ENCODE results near the gene SMIM28. TPM values are rescaled to one million over a fixed set of nuclear protein-coding genes. Genes with fewer than 3 reads are reported as not detected.
"Not testable (repeated sequence)": the region's sequence is repeated elsewhere in the genome, so short reads cannot be mapped to it uniquely, and the experiment has no call there.

SMIM28 gene
- not detected for polyA plus RNA-seq (ENCODE audit: insufficient read length)

DNA sequence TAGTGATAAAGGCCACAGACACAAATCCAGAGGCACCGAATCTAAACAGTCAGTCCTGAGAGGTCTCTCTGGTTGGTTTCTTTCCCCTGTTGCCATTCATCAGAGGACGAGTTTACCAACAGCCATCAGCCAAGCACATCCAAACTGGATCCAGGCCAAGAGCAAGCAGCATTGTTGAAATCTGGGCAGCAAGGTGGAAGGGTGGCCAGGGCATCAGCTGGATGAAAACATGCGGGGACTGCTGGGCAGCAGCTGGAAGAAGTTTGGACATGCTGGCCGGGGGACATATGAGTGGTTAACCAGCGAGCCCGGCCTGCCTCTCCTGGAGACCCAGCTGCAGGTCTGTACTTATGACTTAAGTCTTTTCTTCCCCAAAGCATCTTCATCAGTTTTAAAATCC, at the start of gene SMIM28:
Gene SMIM28, plus strand, starts transcription at position 62 of the 400 bp plus-strand sequence. Its CDS starts 168 bp downstream, at position 230.
- no peak for DNase-seq

DNA sequence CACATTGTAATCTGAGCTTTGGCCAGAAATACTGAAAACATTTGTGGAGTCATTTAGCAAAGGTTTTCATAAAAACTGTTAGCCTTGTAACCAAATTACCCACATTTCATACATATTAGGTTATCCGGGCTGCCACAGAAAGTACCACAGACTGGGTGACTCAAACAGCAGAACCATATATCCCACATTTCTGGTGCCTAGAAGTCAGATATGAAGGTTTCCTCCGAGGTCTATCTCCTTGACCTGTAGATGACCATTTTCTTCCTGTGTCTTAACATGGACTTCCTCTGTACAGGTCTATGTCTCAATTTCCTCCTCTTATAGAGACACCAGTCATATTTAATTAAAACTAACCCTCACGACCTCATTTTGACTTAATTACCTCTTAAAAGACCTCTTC, 49.5 kb upstream of the SMIM28 start:
- no peak for DNase-seq

DNA sequence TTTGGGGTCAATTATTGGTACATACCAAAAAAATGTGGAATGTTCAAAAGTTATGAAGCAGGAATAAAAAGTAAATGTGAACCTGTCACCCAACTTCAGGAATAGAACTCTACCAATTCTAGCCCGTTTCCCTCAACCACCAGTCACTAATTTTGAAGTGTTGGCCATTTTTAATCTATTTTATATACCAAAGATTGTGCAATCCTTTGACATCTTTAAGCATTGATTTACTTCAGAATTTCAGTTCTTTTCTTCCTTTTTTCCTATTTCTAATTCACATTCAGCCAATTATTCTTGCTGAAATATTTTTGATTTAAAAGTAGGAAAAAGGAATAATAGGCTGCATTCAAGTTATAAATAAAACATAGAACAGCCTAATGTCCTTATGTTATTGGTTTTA, 46.9 kb upstream of the SMIM28 start:
- no peak for DNase-seq

- DNase-seq, result no peak
Measured at GRCh38 chr6:138331444-138331843, 46.3 kb upstream of the SMIM28 start.

GRCh38 chr6:138331984-138332383, 45.7 kb upstream of the SMIM28 start:
- DNase-seq, result no peak

DNA sequence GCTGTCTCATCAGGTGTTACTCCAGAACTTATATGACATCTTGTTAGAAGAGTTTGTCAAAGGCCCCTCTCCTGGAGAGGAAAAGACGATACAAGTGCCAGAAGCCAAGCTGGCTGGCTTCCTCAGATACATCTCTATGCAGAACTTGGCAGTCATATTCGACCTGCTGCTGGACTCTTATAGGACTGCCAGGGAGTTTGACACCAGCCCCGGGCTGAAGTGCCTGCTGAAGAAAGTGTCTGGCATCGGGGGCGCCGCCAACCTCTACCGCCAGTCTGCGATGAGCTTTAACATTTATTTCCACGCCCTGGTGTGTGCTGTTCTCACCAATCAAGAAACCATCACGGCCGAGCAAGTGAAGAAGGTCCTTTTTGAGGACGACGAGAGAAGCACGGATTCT, 43.7 kb upstream of the SMIM28 start:
- DNase-seq, result no peak

- DNase-seq, result no peak
Measured at GRCh38 chr6:138334963-138335362, 42.7 kb upstream of the SMIM28 start.

DNA sequence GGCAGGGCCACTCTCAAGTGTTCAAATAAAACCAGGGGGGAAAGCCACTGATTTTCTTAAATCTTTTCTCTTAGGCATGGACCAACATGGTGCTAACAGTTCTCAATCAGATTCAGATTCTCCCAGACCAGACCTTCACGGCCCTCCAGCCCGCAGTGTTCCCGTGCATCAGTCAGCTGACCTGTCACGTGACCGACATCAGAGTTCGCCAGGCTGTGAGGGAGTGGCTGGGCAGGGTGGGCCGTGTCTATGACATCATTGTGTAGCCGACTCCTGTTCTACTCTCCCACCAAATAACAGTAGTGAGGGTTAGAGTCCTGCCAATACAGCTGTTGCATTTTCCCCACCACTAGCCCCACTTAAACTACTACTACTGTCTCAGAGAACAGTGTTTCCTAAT, 41.5 kb upstream of the SMIM28 start:
- no peak for DNase-seq

DNA sequence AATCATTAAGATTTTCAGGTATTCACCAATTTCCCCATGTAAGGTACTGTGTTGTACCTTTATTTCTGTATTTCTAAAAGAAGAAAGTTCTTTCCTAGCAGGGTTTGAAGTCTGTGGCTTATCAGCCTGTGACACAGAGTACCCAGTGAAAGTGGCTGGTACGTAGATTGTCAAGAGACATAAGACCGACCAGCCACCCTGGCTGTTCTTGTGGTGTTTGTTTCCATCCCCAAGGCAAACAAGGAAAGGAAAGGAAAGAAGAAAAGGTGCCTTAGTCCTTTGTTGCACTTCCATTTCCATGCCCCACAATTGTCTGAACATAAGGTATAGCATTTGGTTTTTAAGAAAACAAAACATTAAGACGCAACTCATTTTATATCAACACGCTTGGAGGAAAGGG, 40.6 kb upstream of the SMIM28 start:
- no peak for DNase-seq

DNA sequence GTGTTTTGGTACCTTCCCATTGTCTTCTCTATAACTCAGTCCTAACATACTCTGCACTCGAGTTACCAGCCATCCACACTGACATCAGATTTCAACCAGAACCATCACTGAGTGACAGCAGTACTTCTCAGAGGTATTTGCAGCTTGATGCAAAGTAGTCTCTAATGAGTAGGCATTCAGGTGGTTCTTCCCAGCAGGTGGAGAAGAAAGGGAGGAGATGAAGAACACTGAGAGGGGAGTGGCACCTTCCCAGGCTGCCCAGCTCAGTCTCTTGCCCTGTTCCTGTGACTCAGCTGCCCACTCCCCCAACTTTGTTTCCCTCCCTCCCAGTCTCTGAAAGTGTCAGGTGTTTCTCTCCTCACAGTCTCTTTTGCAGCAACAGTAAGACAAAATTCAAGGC, 38.7 kb upstream of the SMIM28 start:
- no peak for DNase-seq

GRCh38 chr6:138341176-138341575, 36.5 kb upstream of the SMIM28 start:
- DNase-seq, result no peak

GRCh38 chr6:138343112-138343511, 34.6 kb upstream of the SMIM28 start:
- no peak for DNase-seq

DNA sequence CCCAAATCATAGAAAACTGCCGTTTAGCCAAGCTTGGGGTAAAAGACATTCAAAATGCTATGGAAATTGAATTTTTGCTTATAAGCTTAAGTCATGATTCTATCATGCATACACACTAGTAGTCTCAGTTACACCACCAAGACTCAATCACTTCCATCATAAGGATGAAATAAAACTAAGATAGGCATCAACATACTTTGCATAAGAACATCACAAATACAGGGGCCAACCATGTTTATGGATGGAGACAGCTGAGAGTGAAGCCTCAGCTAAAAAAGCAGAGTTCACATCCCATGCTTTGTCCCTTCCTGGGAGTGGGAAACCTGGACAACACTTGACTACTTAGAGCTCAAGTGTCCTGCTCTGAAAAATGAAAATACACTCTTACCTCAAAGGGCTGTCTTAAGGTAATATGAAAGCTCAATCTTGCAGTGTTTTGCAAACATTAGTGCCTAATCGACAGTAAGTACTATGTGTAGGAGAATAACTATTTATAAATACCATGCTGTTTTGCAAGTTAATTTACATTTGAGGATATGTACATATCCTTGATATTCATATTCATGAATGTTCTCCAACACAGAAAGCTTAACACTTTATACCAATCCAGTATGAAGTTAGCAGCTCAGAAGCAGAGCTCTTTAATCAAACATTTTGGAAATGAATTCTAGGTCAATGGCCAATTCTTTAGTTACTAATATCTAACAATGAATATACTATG, 32.0 kb upstream of the SMIM28 start:
- no peak for DNase-seq

DNA sequence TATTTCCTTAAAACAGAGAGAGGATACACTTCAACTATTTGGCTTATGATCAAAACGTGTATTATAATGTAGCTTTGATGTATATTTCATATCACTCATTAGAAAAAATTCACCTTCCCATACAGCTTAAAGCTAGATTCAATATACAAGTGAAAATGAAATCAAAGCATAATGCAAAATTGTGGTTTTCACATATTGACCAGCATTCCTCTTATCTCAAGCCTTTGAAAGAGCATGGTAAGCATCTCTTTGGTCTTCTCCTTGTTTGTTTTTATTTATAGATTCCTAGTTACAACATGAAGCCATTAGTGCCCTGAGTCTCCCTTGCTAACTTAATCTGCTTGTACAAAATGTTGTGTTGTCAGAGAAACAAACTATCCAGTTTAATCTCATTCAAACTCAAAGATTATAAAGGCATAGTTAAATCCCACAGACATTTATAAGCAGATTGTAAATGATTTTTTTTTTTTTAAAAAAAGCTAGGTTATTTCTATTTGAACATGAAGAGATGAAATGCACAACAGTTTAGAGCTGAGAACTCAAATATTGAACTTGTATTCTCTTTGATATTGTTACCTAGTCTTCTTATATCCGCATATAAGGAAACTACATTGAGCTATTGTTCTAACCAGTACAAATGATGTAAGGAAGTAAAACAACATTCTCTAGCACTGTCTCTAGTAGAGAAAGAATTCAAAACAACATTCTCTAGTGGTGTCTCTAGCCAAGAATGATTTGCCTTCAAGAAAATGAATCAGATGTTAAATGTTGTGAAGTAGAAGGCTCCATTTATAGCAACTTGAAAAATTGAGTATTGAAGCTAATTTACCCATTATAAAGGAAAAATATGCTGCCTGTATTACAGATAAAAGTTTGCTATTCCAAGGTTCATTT, 31.2 kb upstream of the SMIM28 start:
- DNase-seq, result no peak

DNA sequence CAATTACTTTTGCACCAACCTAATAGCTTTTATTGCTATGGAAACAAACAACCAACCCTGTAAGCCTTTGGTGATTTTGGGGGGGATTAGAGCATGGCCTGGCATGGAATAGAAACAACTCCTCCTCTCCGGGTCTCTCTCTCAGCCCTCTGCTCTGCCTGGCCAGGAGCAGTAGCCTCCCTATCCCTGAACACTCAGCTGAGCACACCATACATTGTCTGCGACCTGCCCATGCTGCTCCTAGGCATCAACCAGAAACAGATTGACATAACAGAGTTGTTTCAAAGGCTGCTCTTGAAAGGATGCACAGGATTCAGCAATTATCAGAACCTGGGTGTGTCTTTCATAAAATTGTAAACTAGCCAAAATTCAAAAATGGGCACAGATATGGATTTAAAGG, 29.8 kb upstream of the SMIM28 start:
- DNase-seq, result no peak

DNA sequence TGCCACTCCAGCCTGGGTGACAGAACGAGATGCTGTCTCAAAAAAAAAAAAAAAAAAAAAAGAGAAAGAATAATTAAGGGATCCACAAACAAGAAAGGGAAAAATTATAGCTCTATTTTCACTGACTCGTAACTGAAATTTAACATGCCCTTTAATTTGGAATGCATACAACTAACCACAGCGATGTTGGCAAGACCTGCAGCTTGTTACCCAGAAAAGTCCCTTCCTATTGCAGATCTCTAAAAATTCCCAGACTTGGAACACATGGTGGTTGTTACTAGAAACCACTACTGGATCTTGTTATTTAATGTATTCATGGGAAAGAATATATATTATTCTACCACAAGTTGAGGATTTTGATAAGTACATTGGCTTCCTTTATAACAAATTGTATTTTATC, 27.8 kb upstream of the SMIM28 start:
- DNase-seq, result no peak

DNA sequence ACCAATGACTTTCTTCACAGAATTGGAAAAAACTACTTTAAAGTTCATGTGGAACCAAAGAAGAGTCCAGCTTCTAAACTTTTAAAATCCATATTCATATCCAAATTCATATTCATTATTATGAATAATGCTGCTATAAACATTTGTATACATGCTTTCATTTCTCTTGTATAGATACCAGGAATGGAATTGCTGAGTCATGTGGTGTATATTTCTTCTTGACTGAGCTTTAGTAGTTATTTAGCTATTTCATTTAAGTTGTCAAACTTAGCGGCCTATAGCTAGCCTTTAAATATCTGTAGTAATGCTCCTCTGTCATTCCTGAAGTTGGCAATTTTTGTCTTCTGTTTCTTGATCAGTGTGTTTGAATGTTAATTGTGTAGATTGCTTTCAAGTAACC, 19.8 kb upstream of the SMIM28 start:
- DNase-seq, result no peak

DNA sequence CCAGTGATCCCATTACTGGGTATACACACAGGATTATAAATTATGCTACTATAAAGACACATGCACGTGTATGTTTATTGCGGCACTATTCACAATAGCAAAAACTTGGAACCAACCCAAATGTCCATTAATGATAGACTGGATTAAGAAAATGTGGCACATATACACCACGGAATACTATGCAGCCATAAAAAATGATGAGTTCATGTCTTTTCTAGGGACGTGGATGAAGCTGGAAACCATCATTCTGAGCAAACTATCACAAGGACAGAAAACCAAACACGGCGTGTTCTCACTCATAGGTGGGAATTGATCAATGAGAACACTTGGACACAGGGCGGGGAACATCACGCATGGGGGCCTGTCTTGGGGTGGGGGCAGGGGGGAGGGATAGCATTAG, 9.0 kb upstream of the SMIM28 start:
- DNase-seq, result not testable (repeated sequence)

- no peak for DNase-seq
Measured at GRCh38 chr6:138370631-138371451, 6.9 kb upstream of the SMIM28 start.

DNA sequence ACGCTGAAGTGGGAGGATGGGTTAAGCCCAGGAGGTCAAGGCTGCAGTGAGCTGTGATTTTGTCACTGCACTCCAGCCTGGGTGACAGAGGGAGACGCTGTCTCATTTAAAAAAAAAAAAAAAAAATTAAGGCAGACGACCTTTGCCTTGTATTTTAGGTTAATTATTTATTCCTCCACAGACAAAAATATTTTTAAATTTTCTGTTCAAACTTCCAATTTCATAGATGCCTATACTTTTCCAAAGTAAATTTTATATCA, 6.3 kb upstream of the SMIM28 start:
- DNase-seq, result no peak

DNA sequence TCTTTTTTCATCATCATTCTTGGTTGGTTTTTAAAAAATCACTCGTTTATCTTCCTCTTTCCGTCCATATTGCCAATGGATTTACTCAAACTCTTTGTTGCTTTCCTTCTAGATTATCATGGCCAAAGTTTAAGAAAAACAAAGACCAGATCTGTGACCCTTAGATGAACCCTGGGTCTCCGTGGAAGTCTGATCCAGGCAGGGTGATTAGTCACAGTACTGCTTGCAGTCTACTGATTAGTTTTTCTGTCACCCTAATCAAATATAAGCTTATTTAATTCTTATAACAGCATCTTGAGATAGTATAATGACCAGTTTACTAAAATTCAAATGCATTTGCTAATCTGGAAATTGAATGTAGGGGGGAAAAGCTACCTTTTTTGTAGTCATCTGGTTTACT, 6.0 kb upstream of the SMIM28 start:
- DNase-seq, result no peak

- DNase-seq, result no peak
Measured at GRCh38 chr6:138372711-138373463, 4.8 kb upstream of the SMIM28 start.

GRCh38 chr6:138374230-138374629, 3.5 kb upstream of the SMIM28 start:
- no peak for DNase-seq

Data from hindlimb muscle (tissue), 1 donor.